HepG2 (cell line): Measurements from ENCODE around the gene NME7. TPM values are rescaled to one million over a fixed set of nuclear protein-coding genes. Genes with fewer than 3 reads are reported as not detected.
A peak's percentile ranks its signal among the peaks of the same experiment; 100 is the strongest.

ENCODE experiments used
- ASH2L ChIP-seq: fragments of 300-600, 200-600 bp; sonication (generic); IDR thresholded peaks from 2 replicates; pipeline ENCODE4 v1.7.0; 2017; ENCODE audit warnings: low read depth, mild to moderate bottlenecking, moderate library complexity, mixed read lengths, low read length; ENCODE audit not compliant: insufficient read length
- CREM ChIP-seq, 2 experiments: sonication (generic) in 1 of 2; formaldehyde crosslinking in 1 of 2; IDR thresholded peaks; 2 replicates each; pipeline versions ENCODE4 v1.4.0 to v1.6.1; 2016 to 2020; ENCODE audit warnings: antibody characterized with exemption in 1 of 2, mild to moderate bottlenecking in 1 of 2, missing genetic modification reagents in 1 of 2
- HMGA1 ChIP-seq: sonication (generic); formaldehyde crosslinking; conservative IDR thresholded peaks from 2 replicates; pipeline ENCODE4 v1.4.0; 2020; ENCODE audit warnings: missing genetic modification reagents
- IRF2 ChIP-seq: IDR thresholded peaks from 2 replicates; pipeline ENCODE4 v1.6.1; 2018; ENCODE audit warnings: missing genetic modification reagents, missing compliant biosample characterization
- SMARCC2 ChIP-seq: fragments of 450-650 bp; IDR thresholded peaks from 2 replicates; pipeline ENCODE4 v1.6.1; 2017; ENCODE audit warnings: antibody characterized with exemption, mild to moderate bottlenecking
- THAP11 ChIP-seq: IDR thresholded peaks from 2 replicates; pipeline ENCODE4 v1.6.1; 2016; ENCODE audit warnings: missing biosample characterization, missing genetic modification reagents
- ZC3H13 ChIP-seq: sonication (generic); formaldehyde crosslinking; IDR thresholded peaks from 2 replicates; pipeline ENCODE4 v1.8.1; 2023; ENCODE audit warnings: mild to moderate bottlenecking, missing genetic modification reagents, moderate library complexity
- ZC3H4 ChIP-seq: sonication (generic); formaldehyde crosslinking; IDR thresholded peaks from 2 replicates; pipeline ENCODE4 v1.4.0; 2020; ENCODE audit warnings: missing genetic modification reagents, borderline replicate concordance
- ZNF251 ChIP-seq: sonication (generic); formaldehyde crosslinking; IDR thresholded peaks from 2 replicates; pipeline ENCODE4 v1.9.0; 2021; ENCODE audit warnings: mild to moderate bottlenecking, missing genetic modification reagents
- ZNF274 ChIP-seq: sonication (generic); formaldehyde crosslinking; IDR thresholded peaks from 2 replicates; pipeline ENCODE4 v1.5.1; 2020; ENCODE audit warnings: mild to moderate bottlenecking, missing genetic modification reagents
- ZNF34 ChIP-seq: sonication (generic); formaldehyde crosslinking; IDR thresholded peaks from 2 replicates; pipeline ENCODE4 v1.4.0; 2020; ENCODE audit warnings: mild to moderate bottlenecking, missing genetic modification reagents, borderline replicate concordance
- ZNF816 ChIP-seq: sonication (generic); formaldehyde crosslinking; IDR thresholded peaks from 2 replicates; pipeline ENCODE4 v1.8.0; 2022; ENCODE audit warnings: missing genetic modification reagents, mild to moderate bottlenecking, borderline replicate concordance
- ZNF839 ChIP-seq: sonication (generic); formaldehyde crosslinking; IDR thresholded peaks from 2 replicates; pipeline ENCODE4 v1.4.0; 2020; ENCODE audit warnings: missing genetic modification reagents, mild to moderate bottlenecking, borderline replicate concordance
- polyA plus RNA-seq, 8 experiments: library from polyadenylated mRNA; depleted of rRNA in 3 of 8; stranded (reverse) in 7 of 8; unstranded in 1 of 8; fragments of >200 nt; fragmentation: Illumina TruSeq in 4 of 8; extraction: Trizol in 4 of 8; gene quantifications; 2 replicates each; pipeline versions ENCODE4 v1.2.1 to v1.2.3, GENCODE V29; 2011 to 2016; ENCODE audit warnings: low read depth in 4 of 8, missing spikeins in 1 of 8, mixed read lengths in 1 of 8; ENCODE audit not compliant: insufficient read depth in 1 of 8
- total RNA-seq, 5 experiments: library from RNA; depleted of rRNA; stranded (reverse); fragments of >200 nt; fragmentation: Illumina TruSeq; extraction: Trizol; gene quantifications; 2 replicates each; pipeline ENCODE4 v1.2.3, GENCODE V29; 2016; ENCODE audit warnings: low read depth in 1 of 5
- TF ChIP-seq, protein P1 (sequence below): sonication (generic); formaldehyde crosslinking; IDR thresholded peaks from 2 replicates; pipeline ENCODE4 v1.4.0; 2020; ENCODE audit warnings: missing genetic modification reagents
- TF ChIP-seq, protein P2 (sequence below): sonication (generic); formaldehyde crosslinking; conservative IDR thresholded peaks from 2 replicates; pipeline ENCODE4 v1.4.0; 2020; ENCODE audit warnings: missing genetic modification reagents
- TF ChIP-seq, protein P3 (sequence below): sonication (generic); formaldehyde crosslinking; conservative IDR thresholded peaks from 2 replicates; pipeline ENCODE4 v1.4.0; 2020; ENCODE audit warnings: missing genetic modification reagents
- TF ChIP-seq, protein P4 (sequence below): sonication (generic); formaldehyde crosslinking; conservative IDR thresholded peaks from 2 replicates; pipeline ENCODE4 v1.8.0; 2022; ENCODE audit warnings: mild to moderate bottlenecking, moderate library complexity, missing genetic modification reagents
- TF ChIP-seq, protein P5 (sequence below): IDR thresholded peaks from 2 replicates; pipeline ENCODE4 v1.6.1; 2012; ENCODE audit warnings: inconsistent platforms
- TF ChIP-seq, protein P6 (sequence below): sonication (generic); formaldehyde crosslinking; IDR thresholded peaks from 2 replicates; pipeline ENCODE4 v1.8.0; 2022; ENCODE audit warnings: low read depth, missing genetic modification reagents

The NME7 gene
- total and polyA plus RNA-seq, 2 of the 13 experiments (the other 11 are each of a cell fraction or from before 2014, with no cell fraction given) = 9.4 to 22.5 TPM

DNA sequence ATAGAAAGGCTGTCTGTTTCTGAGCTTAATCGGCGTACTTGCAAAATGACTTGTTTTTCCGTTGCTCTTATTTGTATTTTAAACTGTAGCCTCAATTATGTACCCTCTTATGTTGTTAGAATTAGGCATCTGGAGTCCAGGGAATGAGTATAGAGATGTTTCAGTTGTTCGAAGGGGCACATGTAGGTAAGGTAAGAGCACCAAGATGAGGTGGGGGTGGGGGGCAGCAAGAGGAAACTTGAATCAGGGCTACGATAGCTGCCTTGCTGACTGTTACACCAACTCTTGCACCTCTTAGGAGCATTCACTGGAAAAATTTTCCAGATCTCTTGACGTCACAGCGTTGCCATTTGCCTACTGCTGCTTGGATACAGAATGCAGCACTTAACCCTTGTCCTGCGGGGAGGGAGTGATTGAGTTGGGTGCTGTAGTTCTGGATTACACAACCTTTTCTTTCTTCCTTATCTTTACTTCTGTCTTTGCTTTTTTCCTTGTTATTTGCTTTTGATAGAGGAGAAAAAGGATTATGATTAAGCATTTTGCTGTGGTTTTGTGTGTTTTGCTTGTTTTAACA lies 257.9 kb downstream of the NME7 start (continued):
- TF ChIP-seq, protein P1, sequence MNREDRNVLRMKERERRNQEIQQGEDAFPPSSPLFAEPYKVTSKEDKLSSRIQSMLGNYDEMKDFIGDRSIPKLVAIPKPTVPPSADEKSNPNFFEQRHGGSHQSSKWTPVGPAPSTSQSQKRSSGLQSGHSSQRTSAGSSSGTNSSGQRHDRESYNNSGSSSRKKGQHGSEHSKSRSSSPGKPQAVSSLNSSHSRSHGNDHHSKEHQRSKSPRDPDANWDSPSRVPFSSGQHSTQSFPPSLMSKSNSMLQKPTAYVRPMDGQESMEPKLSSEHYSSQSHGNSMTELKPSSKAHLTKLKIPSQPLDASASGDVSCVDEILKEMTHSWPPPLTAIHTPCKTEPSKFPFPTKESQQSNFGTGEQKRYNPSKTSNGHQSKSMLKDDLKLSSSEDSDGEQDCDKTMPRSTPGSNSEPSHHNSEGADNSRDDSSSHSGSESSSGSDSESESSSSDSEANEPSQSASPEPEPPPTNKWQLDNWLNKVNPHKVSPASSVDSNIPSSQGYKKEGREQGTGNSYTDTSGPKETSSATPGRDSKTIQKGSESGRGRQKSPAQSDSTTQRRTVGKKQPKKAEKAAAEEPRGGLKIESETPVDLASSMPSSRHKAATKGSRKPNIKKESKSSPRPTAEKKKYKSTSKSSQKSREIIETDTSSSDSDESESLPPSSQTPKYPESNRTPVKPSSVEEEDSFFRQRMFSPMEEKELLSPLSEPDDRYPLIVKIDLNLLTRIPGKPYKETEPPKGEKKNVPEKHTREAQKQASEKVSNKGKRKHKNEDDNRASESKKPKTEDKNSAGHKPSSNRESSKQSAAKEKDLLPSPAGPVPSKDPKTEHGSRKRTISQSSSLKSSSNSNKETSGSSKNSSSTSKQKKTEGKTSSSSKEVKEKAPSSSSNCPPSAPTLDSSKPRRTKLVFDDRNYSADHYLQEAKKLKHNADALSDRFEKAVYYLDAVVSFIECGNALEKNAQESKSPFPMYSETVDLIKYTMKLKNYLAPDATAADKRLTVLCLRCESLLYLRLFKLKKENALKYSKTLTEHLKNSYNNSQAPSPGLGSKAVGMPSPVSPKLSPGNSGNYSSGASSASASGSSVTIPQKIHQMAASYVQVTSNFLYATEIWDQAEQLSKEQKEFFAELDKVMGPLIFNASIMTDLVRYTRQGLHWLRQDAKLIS (CRISPR knock-in tag) = no peak; the same call in 1 of the 2 replicates
- TF ChIP-seq ZNF274 (CRISPR knock-in tag) = no peak
- TF ChIP-seq, protein P2, sequence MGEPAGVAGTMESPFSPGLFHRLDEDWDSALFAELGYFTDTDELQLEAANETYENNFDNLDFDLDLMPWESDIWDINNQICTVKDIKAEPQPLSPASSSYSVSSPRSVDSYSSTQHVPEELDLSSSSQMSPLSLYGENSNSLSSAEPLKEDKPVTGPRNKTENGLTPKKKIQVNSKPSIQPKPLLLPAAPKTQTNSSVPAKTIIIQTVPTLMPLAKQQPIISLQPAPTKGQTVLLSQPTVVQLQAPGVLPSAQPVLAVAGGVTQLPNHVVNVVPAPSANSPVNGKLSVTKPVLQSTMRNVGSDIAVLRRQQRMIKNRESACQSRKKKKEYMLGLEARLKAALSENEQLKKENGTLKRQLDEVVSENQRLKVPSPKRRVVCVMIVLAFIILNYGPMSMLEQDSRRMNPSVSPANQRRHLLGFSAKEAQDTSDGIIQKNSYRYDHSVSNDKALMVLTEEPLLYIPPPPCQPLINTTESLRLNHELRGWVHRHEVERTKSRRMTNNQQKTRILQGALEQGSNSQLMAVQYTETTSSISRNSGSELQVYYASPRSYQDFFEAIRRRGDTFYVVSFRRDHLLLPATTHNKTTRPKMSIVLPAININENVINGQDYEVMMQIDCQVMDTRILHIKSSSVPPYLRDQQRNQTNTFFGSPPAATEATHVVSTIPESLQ = 0 out of 2 replicates have a peak, but pooled peaks have one; percentile 40
- TF ChIP-seq, protein P3, sequence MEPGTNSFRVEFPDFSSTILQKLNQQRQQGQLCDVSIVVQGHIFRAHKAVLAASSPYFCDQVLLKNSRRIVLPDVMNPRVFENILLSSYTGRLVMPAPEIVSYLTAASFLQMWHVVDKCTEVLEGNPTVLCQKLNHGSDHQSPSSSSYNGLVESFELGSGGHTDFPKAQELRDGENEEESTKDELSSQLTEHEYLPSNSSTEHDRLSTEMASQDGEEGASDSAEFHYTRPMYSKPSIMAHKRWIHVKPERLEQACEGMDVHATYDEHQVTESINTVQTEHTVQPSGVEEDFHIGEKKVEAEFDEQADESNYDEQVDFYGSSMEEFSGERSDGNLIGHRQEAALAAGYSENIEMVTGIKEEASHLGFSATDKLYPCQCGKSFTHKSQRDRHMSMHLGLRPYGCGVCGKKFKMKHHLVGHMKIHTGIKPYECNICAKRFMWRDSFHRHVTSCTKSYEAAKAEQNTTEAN (CRISPR knock-in tag) = no peak
- TF ChIP-seq IRF2 (CRISPR knock-in tag) = 0 out of 2 replicates have a peak, but pooled peaks have one; percentile 27
- TF ChIP-seq ZC3H13 = no peak
- TF ChIP-seq ASH2L = peak; percentile 19
- TF ChIP-seq SMARCC2 = no peak
- no peak for TF ChIP-seq ZNF816 (CRISPR knock-in tag)
- TF ChIP-seq HMGA1 (CRISPR knock-in tag) = no peak
- no peak for TF ChIP-seq ZNF251 (CRISPR knock-in tag)
- no peak for TF ChIP-seq ZNF34 (CRISPR knock-in tag)
- TF ChIP-seq ZNF839 (CRISPR knock-in tag) = no peak
- TF ChIP-seq, protein P4, sequence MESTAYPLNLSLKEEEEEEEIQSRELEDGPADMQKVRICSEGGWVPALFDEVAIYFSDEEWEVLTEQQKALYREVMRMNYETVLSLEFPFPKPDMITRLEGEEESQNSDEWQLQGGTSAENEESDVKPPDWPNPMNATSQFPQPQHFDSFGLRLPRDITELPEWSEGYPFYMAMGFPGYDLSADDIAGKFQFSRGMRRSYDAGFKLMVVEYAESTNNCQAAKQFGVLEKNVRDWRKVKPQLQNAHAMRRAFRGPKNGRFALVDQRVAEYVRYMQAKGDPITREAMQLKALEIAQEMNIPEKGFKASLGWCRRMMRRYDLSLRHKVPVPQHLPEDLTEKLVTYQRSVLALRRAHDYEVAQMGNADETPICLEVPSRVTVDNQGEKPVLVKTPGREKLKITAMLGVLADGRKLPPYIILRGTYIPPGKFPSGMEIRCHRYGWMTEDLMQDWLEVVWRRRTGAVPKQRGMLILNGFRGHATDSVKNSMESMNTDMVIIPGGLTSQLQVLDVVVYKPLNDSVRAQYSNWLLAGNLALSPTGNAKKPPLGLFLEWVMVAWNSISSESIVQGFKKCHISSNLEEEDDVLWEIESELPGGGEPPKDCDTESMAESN (CRISPR knock-in tag) = no peak
- no peak for TF ChIP-seq ZC3H4 (CRISPR knock-in tag)
- peak; percentile 37; the same call in 1 of the 2 replicates for TF ChIP-seq THAP11 (CRISPR knock-in tag)
- peak; percentile 84 for TF ChIP-seq CREM (IDR thresholded peaks at IDR 0.05)
- TF ChIP-seq CREM (CRISPR knock-in tag; IDR thresholded peaks at IDR 0.05) = no peak
- TF ChIP-seq, protein P5, sequence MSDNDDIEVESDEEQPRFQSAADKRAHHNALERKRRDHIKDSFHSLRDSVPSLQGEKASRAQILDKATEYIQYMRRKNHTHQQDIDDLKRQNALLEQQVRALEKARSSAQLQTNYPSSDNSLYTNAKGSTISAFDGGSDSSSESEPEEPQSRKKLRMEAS = no peak
- TF ChIP-seq, protein P6, sequence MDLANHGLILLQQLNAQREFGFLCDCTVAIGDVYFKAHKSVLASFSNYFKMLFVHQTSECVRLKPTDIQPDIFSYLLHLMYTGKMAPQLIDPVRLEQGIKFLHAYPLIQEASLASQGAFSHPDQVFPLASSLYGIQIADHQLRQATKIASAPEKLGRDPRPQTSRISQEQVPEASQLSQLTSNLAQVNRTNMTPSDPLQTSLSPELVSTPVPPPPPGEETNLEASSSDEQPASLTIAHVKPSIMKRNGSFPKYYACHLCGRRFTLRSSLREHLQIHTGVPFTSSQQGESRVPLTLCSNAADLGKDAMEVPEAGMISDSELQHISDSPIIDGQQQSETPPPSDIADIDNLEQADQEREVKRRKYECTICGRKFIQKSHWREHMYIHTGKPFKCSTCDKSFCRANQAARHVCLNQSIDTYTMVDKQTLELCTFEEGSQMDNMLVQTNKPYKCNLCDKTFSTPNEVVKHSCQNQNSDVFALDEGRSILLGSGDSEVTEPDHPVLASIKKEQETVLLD (CRISPR knock-in tag) = no peak
